SK-N-SH (cell line): ENCODE data around the gene LPGAT1. TPM values are rescaled to one million over a fixed set of nuclear protein-coding genes. Genes with fewer than 3 reads are reported as not detected.

Experiments
- CTCF ChIA-PET: fragments of 300-600, 350-600 bp; formaldehyde crosslinking; extraction: SDS; loops from one replicate; lab custom pipeline; 2021; lab: Yijun Ruan, JAX
- POLR2A ChIA-PET: fragments of 350-600 bp; sonication (Branson Sonifier 250); formaldehyde crosslinking; extraction: SDS; loops from one replicate; lab custom pipeline; 2020; ENCODE audit warnings: antibody characterized with exemption, inconsistent platforms; lab: Yijun Ruan, JAX
- DNase-seq: peaks from one replicate; pipeline ENCODE4 v3.0.0; 2012
- H2AFZ ChIP-seq: fragments of 200-600 bp; sonication (generic); 2 replicates; pipeline ENCODE4 v1.8.1; 2016; ENCODE audit warnings: antibody characterized with exemption, mild to moderate bottlenecking, low read depth
- H3F3A ChIP-seq: fragments of 200-600 bp; sonication (generic); replicated peaks from 2 replicates; pipeline ENCODE3; 2016; ENCODE audit warnings: antibody characterized with exemption, mild to moderate bottlenecking; ENCODE audit not compliant: insufficient read depth
- H3K27ac ChIP-seq, 2 experiments: fragments of 200-500 bp in 1 of 2; fragments of 200-600 bp in 1 of 2; sonication (Bioruptor generic) in 1 of 2; sonication (generic), shearing (Covaris generic) in 1 of 2; 2 replicates each; pipeline versions ENCODE4 v1.5.1 to v1.6.1; 2014 to 2016; ENCODE audit warnings: low read depth in 2 of 2, inconsistent platforms in 1 of 2, low read length in 1 of 2, mild to moderate bottlenecking in 1 of 2, mixed read lengths in 1 of 2
- H3K27me3 ChIP-seq: fragments of 200-600 bp; sonication (generic), shearing (Covaris generic); 2 replicates; pipeline ENCODE4 v1.6.1; 2016; ENCODE audit warnings: mixed run types; ENCODE audit not compliant: insufficient read depth
- H3K36me3 ChIP-seq, 2 experiments: fragments of 200-500 bp in 1 of 2; fragments of 200-600 bp in 1 of 2; sonication (Bioruptor generic) in 1 of 2; sonication (generic) in 1 of 2; replicated peaks in 1 of 2; 2 replicates each; pipeline versions ENCODE3 to v1.5.1; 2014 to 2016; ENCODE audit warnings: low read length in 1 of 2, mild to moderate bottlenecking in 1 of 2; ENCODE audit not compliant: insufficient read depth in 2 of 2, control insufficient read depth in 1 of 2
- H3K4me1 ChIP-seq, 2 experiments: fragments of 200-500 bp in 1 of 2; fragments of 200-600 bp in 1 of 2; sonication (Bioruptor generic) in 1 of 2; sonication (generic), shearing (Covaris generic) in 1 of 2; 2 replicates each; pipeline versions ENCODE4 v1.5.1 to v1.6.1; 2014 to 2016; ENCODE audit warnings: low read depth in 1 of 2, low read length in 1 of 2, mixed run types in 1 of 2; ENCODE audit not compliant: insufficient read depth in 2 of 2, control insufficient read depth in 1 of 2
- H3K4me2 ChIP-seq: fragments of 200-600 bp; sonication (generic), shearing (Covaris generic); 2 replicates; pipeline ENCODE4 v1.6.1; 2017; ENCODE audit warnings: mixed run types
- H3K4me3 ChIP-seq, 2 experiments: fragments of 200-500 bp in 1 of 2; fragments of 200-600 bp in 1 of 2; sonication (Bioruptor generic) in 1 of 2; sonication (generic), shearing (Covaris generic) in 1 of 2; 2 replicates each; pipeline versions ENCODE4 v1.5.1 to v1.8.1; 2014 to 2016; ENCODE audit warnings: low read depth in 2 of 2, inconsistent platforms in 1 of 2, low read length in 1 of 2, mild to moderate bottlenecking in 1 of 2, mixed read lengths in 1 of 2, moderate library complexity in 1 of 2
- H3K79me2 ChIP-seq: fragments of 200-600 bp; sonication (generic); 2 replicates; pipeline ENCODE4 v1.8.1; 2017; ENCODE audit warnings: mild to moderate bottlenecking; ENCODE audit not compliant: insufficient read depth
- H3K9ac ChIP-seq: fragments of 200-600 bp; sonication (generic); 2 replicates; pipeline ENCODE4 v1.6.1; 2017; ENCODE audit warnings: mixed run types
- H3K9me2 ChIP-seq: fragments of 200-600 bp; sonication (generic); 2 replicates; pipeline ENCODE4 v1.6.1; 2017; ENCODE audit warnings: mixed run types
- H3K9me3 ChIP-seq: fragments of 200-600 bp; sonication (generic); 2 replicates; pipeline ENCODE4 v1.6.1; 2017; ENCODE audit warnings: mixed run types, mild to moderate bottlenecking, moderate library complexity
- H4K20me1 ChIP-seq: fragments of 200-600 bp; sonication (generic); 2 replicates; pipeline ENCODE4 v1.6.1; 2017; ENCODE audit warnings: mild to moderate bottlenecking, mixed run types; ENCODE audit not compliant: insufficient read depth
- CHD2 ChIP-seq: fragments of 150-350 bp; IDR thresholded peaks from 2 replicates; pipeline ENCODE4 v1.6.1; 2018; ENCODE audit warnings: low read length; ENCODE audit not compliant: partially characterized antibody
- EP300 ChIP-seq, 2 experiments: IDR thresholded peaks; 2 replicates each; pipeline versions ENCODE4 v1.4.0 to v1.6.1; 2012; ENCODE audit warnings: borderline replicate concordance in 1 of 2, low read depth in 1 of 2, low read length in 1 of 2
- EZH2phosphoT487 ChIP-seq: fragments of 200-600 bp; sonication (generic); IDR thresholded peaks from 2 replicates; pipeline ENCODE4 v1.6.1; 2017; ENCODE audit warnings: low read depth, mixed run types, mild to moderate bottlenecking, antibody characterized with exemption, moderate library complexity, borderline replicate concordance
- FOXJ3 ChIP-seq: sonication (generic); formaldehyde crosslinking; IDR thresholded peaks from 2 replicates; pipeline ENCODE4 v1.5.1; 2020; ENCODE audit warnings: mild to moderate bottlenecking, missing genetic modification reagents
- GABPA ChIP-seq: IDR thresholded peaks from 2 replicates; pipeline ENCODE4 v1.4.0; 2012; ENCODE audit warnings: low read depth, mild to moderate bottlenecking
- GATA2 ChIP-seq: sonication (generic); formaldehyde crosslinking; IDR thresholded peaks from 2 replicates; pipeline ENCODE4 v1.5.0; 2020; ENCODE audit warnings: mild to moderate bottlenecking, missing genetic modification reagents
- JUND ChIP-seq: IDR thresholded peaks from 2 replicates; pipeline ENCODE4 v1.4.0; 2012
- NFIC ChIP-seq: IDR thresholded peaks from 2 replicates; pipeline ENCODE4 v1.4.0; 2012; ENCODE audit warnings: borderline replicate concordance
- POLR2AphosphoS5 ChIP-seq: IDR thresholded peaks from 2 replicates; pipeline ENCODE4 v1.6.1; 2012; ENCODE audit warnings: low read depth, low read length
- RAD21 ChIP-seq: IDR thresholded peaks from 2 replicates; pipeline ENCODE4 v1.6.1; 2012; ENCODE audit warnings: mild to moderate bottlenecking, low read length
- RFX5 ChIP-seq: IDR thresholded peaks from 2 replicates; pipeline ENCODE4 v1.6.1; 2012; ENCODE audit warnings: mild to moderate bottlenecking, improper control_type of control experiment, low read length
- RXRA ChIP-seq: IDR thresholded peaks from 2 replicates; pipeline ENCODE4 v1.4.0; 2012; ENCODE audit warnings: low read depth, mild to moderate bottlenecking, borderline replicate concordance
- SIN3A ChIP-seq: IDR thresholded peaks from 2 replicates; pipeline ENCODE4 v1.6.1; 2012; ENCODE audit warnings: low read depth, mild to moderate bottlenecking, low read length, moderate library complexity, borderline replicate concordance
- TEAD4 ChIP-seq: IDR thresholded peaks from 2 replicates; pipeline ENCODE4 v1.4.0; 2012; ENCODE audit warnings: mild to moderate bottlenecking, borderline replicate concordance; ENCODE audit not compliant: insufficient read depth
- WGBS: methylation state at CpG from one replicate; pipeline ENCODE4 v1.1.6; 2017; ENCODE audit warnings: low lambda C conversion rate; 5-methylcytosine and 5-hydroxymethylcytosine counted together
- polyA plus RNA-seq, 3 experiments: library from polyadenylated mRNA; depleted of rRNA; stranded (reverse); fragments of >200 nt; gene quantifications; 2 replicates each; pipeline ENCODE4 v1.2.3, GENCODE V29; 2012
- TF ChIP-seq, protein P1 (sequence below): fragments of 150-350 bp; IDR thresholded peaks from 2 replicates; pipeline ENCODE4 v1.6.1; 2016; ENCODE audit warnings: mild to moderate bottlenecking, low read depth, low read length
- TF ChIP-seq, protein P2 (sequence below): fragments of 200-600 bp; sonication (generic); IDR thresholded peaks from 2 replicates; pipeline ENCODE4 v1.6.1; 2017; ENCODE audit warnings: antibody characterized with exemption, mild to moderate bottlenecking, moderate library complexity
- TF ChIP-seq, protein P3 (sequence below): fragments of 150-350 bp; IDR thresholded peaks from 2 replicates; pipeline ENCODE4 v1.6.1; 2017; ENCODE audit warnings: antibody characterized with exemption, low read length, low read depth, borderline replicate concordance
- TF ChIP-seq, protein P4 (sequence below): IDR thresholded peaks from 2 replicates; pipeline ENCODE4 v1.6.1; 2012; ENCODE audit warnings: mild to moderate bottlenecking, low read depth, low read length, moderate library complexity

The LPGAT1 gene
- polyA plus RNA-seq, 1 of the 3 experiments (the other 2 are of a cell fraction) = 4.8 TPM

DNA sequence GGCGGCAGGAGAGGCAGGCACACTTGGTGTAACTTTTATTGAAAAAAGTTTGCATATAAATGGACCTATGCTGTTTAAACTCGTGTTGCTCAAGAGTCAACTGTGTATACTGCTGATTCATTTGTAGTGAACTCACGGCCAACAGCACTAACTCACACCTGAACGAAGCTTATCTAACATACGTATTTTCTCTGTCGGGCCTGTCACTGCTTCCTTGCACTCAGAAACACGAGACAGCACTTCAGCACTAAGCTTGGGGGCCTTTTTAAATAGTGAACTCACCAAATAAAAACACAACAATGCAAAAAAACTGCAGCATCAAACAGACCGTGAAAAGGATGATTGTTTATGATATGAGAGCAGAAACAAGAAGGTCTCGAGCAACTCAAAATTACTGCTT is 96.2 kb downstream of the LPGAT1 start (continued):
- TF ChIP-seq, protein P1, sequence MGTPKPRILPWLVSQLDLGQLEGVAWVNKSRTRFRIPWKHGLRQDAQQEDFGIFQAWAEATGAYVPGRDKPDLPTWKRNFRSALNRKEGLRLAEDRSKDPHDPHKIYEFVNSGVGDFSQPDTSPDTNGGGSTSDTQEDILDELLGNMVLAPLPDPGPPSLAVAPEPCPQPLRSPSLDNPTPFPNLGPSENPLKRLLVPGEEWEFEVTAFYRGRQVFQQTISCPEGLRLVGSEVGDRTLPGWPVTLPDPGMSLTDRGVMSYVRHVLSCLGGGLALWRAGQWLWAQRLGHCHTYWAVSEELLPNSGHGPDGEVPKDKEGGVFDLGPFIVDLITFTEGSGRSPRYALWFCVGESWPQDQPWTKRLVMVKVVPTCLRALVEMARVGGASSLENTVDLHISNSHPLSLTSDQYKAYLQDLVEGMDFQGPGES = no peak
- TF ChIP-seq RFX5 = no peak
- no peak for TF ChIP-seq EZH2phosphoT487
- TF ChIP-seq EP300 (IDR thresholded peaks at IDR 0.05; ENCODE audit: borderline replicate concordance in 1 of 2, low read depth in 1 of 2, low read length in 1 of 2) = no peak
- TF ChIP-seq RXRA = no peak
- TF ChIP-seq, all 33 proteins: peak for 0

DNA sequence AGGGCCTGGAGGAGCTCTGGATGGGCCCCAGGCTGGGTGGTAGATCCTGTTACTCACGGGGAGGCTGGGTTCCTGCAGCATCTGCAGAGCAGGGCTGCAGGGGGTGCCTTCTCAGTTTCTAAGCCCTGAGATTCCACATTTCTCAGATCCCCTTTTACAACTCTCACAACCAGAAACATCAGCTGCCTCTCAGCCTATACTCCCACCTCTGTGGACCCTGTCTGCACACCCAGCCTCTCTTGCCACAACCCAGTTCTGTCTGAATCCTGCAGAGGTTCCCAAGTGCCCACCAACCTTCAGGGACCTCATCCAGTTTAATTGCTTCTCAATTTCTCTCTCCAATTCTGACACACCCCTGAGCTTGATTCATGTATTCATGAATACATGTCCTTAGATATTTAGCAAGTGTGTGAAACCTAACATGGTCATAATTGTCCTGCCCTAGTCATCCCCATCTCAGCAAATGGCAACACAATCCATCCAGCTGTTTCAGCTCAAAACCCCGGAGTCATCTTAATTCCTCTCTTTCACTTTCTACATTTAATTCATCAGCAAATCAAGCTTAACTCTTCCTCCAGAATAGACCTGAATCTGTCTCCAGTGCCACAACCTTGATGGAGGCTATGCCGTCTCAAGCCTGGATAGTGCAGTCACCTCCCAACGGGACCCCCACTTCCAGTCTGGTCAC is 98.1 kb downstream of the LPGAT1 start:
- Histone ChIP-seq H3K9me2 (no peaks in the 10 kb centered on the region), H4K20me1 (no peaks in the 10 kb centered on the region), H3K79me2 (no peaks in the 10 kb centered on the region), H3K4me1 (peaks cover 9 to 25% of the 10 kb centered on the region in 2 experiments; a peak in 3 of 4 replicates), H3K27me3 (no peaks in the 10 kb centered on the region), H3K4me2 (no peak overlapping the region), H3K4me3 (no peak overlapping the region), H3K9ac (no peak overlapping the region), H3K36me3 (no peaks in the 10 kb centered on the region), H3K27ac (no peak overlapping the region), H3F3A (peaks cover 4% of the 10 kb centered on the region), H2AFZ (no peak overlapping the region), H3K9me3 (no peaks in the 10 kb centered on the region)
- WGBS = 88% methylated on average over 4 of the region's 4 CpGs
- TF ChIP-seq GABPA (no peak), CHD2 (no peak), EP300 (IDR thresholded peaks at IDR 0.05; ENCODE audit: borderline replicate concordance in 1 of 2, low read depth in 1 of 2, low read length in 1 of 2) (no peak), POLR2AphosphoS5 (no peak), RFX5 (no peak), NFIC (no peak), RXRA (no peak), JUND (no peak), TEAD4 (no peak), SIN3A (no peak), EZH2phosphoT487 (no peak), FOXJ3 (no peak), GATA2 (CRISPR knock-in tag) (no peak), RAD21 (no peak)
- TF ChIP-seq, protein P2, sequence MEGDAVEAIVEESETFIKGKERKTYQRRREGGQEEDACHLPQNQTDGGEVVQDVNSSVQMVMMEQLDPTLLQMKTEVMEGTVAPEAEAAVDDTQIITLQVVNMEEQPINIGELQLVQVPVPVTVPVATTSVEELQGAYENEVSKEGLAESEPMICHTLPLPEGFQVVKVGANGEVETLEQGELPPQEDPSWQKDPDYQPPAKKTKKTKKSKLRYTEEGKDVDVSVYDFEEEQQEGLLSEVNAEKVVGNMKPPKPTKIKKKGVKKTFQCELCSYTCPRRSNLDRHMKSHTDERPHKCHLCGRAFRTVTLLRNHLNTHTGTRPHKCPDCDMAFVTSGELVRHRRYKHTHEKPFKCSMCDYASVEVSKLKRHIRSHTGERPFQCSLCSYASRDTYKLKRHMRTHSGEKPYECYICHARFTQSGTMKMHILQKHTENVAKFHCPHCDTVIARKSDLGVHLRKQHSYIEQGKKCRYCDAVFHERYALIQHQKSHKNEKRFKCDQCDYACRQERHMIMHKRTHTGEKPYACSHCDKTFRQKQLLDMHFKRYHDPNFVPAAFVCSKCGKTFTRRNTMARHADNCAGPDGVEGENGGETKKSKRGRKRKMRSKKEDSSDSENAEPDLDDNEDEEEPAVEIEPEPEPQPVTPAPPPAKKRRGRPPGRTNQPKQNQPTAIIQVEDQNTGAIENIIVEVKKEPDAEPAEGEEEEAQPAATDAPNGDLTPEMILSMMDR = no peak
- TF ChIP-seq, protein P3, sequence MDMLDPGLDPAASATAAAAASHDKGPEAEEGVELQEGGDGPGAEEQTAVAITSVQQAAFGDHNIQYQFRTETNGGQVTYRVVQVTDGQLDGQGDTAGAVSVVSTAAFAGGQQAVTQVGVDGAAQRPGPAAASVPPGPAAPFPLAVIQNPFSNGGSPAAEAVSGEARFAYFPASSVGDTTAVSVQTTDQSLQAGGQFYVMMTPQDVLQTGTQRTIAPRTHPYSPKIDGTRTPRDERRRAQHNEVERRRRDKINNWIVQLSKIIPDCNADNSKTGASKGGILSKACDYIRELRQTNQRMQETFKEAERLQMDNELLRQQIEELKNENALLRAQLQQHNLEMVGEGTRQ = no peak
- TF ChIP-seq, protein P4, sequence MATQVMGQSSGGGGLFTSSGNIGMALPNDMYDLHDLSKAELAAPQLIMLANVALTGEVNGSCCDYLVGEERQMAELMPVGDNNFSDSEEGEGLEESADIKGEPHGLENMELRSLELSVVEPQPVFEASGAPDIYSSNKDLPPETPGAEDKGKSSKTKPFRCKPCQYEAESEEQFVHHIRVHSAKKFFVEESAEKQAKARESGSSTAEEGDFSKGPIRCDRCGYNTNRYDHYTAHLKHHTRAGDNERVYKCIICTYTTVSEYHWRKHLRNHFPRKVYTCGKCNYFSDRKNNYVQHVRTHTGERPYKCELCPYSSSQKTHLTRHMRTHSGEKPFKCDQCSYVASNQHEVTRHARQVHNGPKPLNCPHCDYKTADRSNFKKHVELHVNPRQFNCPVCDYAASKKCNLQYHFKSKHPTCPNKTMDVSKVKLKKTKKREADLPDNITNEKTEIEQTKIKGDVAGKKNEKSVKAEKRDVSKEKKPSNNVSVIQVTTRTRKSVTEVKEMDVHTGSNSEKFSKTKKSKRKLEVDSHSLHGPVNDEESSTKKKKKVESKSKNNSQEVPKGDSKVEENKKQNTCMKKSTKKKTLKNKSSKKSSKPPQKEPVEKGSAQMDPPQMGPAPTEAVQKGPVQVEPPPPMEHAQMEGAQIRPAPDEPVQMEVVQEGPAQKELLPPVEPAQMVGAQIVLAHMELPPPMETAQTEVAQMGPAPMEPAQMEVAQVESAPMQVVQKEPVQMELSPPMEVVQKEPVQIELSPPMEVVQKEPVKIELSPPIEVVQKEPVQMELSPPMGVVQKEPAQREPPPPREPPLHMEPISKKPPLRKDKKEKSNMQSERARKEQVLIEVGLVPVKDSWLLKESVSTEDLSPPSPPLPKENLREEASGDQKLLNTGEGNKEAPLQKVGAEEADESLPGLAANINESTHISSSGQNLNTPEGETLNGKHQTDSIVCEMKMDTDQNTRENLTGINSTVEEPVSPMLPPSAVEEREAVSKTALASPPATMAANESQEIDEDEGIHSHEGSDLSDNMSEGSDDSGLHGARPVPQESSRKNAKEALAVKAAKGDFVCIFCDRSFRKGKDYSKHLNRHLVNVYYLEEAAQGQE = no peak
- CTCF ChIA-PET = interaction anchor here (1.2 to 2.1 kb wide), 4 partner anchors 9 to 45 kb away, joined by 3 to 8 read pairs (median 4); no protein-coding TSS in a partner anchor
- POLR2A ChIA-PET = no interaction called here
- no peak for DNase-seq
